Measurements from ENCODE around the gene TCP11L2.
"Not testable (repeated sequence)": the region's sequence is repeated elsewhere in the genome, so short reads cannot be mapped to it uniquely, and the experiment has no call there.

The TCP11L2 gene

DNA sequence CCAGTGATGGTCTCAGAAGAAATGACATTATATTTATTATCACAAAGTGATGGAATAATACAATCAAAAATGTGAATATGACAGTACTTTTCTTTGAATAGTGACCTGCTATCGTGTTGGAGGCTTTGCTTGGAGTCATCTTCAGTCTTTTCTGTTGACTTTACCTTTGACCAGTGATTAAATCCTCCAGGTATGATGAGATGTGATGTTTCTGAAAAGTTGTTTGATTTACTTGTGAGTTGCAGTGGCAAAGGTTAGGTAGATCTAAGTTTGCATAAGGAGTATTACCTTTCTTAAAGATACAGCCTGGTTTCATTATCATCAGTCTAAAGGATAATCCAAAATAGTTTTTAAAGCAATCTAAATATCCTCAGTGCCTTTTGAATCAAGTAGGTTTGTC is 4.6 kb downstream of the TCP11L2 start:
- DNase-seq (ENCODE audit: low read depth, low spot score), result no peak

DNA sequence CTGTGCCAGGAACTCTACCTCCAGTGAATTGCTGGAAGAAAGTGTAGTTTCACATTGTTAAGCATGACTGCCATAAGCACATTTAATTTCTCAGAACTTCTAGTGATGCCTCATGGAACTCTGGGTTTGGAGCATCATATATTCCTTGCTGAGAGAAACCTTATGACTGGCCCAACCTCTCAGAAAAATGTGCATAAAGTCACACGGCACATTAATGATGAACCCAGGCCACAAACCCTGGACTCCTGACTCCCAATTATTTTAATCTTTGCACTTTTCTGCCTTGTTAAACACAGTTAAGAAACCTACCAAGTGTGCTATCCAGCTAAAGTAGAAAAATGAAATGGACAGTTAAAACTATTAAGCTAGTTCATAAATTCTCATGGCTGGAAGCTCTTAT is 5.6 kb downstream of the TCP11L2 start:
- no peak for DNase-seq (ENCODE audit: low read depth, low spot score)

DNA sequence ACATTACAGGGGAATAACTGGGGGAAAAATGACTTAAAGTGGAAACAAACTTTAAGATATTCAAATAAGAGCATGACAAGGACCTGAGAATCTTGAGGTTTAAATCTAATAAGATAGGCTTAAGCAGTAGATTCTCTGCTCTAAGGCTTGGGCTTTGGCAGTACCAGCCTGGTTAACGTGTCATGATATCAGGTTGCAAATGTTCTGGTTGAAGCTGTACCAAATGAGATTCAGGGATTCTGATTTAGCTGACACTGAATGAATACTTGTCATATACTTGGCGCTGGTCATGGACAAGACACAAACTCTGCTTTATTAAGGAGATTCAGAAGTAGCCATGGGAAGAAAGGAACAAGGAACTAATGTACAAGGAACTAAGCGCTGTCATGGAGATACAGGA is 6.1 kb downstream of the TCP11L2 start:
- no peak for DNase-seq (ENCODE audit: low read depth, low spot score)

DNA sequence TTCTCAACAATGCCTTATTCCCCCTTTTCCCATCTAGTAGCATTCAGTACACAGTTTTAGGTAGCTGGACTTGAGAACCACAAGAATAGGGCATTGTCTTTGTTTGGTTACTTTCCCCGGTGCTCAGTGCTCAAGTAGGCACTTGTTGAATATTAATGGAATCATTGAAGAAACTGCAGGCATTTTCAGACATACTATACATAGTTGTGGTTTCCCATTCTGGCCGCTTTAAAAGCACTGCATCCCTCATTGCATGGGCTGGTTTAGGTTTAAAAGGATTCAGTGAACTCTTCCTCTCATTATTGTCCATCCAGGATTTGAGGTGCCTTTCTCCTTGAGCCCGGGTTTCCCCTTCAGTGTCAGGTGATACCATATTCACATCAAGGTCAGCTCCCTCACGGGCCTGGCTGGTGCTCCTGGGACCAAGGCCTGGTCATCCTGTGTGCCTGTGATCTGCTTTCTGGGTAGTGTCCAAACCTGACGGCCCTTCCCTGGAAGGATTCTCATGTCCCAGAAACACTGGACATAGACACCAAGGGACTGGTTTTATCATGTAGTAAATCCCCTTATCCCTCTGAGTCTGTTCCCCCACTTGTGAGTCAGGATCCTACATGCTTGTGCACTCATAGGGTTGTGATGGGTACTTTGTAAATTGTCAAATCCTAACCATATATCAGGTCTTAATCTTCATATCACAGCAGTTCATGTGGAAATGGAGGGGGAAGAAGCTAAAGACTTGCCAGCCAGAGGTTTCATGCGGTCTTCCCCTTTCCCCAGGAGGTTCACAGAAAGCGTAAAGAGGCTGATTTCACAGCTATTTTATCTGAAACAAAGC is 7.4 kb downstream of the TCP11L2 start:
- DNase-seq (ENCODE audit: low read depth, low spot score), result no peak

DNA sequence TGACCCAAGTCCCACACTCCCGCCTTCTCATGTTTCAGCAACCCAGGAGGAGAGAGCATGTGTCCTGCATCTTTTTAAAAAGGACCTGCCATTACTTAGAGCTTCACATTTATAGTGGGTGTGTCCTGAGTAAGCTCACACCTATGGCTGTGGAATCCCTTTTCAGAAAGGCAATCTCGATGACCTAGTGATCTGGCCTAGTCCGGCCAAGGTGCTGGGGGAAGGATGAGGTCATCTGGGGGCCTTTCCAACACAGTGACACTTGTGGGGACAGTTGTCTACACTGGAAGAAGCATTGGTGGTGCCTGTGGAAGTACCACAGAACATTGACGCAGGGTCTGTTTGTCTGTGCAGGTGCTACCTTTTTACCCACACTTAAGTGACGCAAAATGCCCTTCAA is 8.2 kb downstream of the TCP11L2 start:
- no peak for DNase-seq (ENCODE audit: low read depth, low spot score)

DNA sequence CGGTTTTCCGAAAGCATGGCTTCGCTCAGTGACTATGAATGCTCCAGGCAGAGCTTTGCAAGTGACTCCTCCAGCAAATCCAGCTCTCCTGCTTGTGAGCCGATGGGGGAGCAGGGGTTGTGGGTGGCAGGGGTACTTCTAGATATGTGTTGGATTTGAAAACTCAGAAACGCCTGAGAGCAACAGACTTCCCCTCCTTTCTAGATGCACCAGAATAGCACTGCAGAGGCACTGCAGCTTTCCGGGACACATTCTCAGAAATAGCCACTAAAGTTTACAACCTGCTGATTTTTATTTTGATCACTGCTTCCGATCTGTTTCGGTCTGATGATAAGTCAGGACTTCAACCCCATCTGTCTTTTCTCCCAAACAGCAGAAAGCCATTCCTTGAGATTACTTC is 8.6 kb downstream of the TCP11L2 start:
- DNase-seq (ENCODE audit: low read depth, low spot score), result no peak

DNA sequence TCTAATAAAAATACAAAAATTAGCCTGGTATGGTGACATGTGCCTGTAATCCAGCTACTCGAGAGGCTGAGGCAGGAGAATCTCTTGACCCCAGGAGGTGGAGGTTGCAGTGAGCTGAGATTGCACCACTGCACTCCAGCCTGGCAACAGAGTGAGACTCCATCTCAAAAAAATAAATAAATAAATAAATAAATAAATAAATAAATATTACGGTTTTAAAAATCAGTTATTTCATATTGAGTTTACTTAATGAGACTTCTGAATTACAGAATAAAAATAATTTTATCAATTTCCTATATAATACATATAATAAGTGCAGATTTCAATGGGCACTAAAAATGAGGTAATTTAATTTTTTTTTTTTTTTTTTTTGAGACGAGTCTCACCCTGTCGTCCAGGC is 10.9 kb downstream of the TCP11L2 start:
- not testable (repeated sequence) for DNase-seq (ENCODE audit: low read depth, low spot score)

DNA sequence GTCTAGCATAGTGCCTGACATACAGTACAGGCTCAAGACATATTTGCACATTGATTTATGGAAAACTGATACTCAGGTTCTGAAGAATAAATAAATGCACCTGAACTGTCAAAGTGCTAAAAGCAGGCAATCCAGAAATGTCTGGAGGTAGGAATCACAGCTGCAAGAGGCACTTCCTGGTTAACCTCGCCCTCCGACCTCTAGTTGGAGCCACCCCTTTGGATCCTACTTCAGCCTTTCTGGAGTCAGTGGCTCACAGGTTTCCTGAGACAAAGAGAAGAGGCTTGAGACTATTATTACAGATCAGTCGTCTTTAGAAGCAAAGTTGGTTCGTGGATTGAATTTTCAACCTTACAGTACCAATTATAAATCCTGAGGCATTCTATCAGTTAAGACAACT is 13.0 kb downstream of the TCP11L2 start:
- DNase-seq (ENCODE audit: low read depth, low spot score), result no peak

DNA sequence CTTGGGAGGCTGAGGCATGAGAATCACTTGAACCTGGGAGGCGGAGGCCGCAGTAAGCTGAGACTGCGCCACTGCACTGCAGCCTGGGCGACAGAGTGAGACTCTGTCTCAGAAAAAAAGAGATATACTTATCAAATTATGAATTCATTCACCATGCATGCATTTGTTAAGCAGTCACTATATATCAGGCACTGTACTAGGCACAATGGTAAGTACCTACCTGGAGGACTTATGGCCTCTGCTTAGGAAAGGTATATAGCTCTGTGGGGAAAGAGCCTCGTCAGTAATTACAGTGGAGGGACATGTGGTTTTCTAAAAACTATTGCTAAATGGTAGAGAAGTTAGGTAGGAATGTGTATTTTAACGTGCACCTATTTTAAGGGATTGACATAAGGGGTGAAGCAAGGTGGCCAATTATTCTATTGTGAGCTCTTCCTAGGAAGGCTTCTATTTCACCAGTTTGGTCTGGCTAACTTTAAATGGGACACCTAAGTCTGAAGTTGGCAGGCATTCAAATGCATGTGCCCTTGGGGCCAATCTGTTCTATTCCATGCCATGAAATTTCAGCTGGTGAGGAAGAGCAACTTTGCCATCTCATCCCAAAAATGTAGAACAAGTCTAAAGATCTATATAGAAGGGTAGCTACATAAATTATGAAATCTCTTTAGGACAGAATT is 15.0 kb downstream of the TCP11L2 start:
- DNase-seq (ENCODE audit: low read depth, low spot score), result no peak

DNA sequence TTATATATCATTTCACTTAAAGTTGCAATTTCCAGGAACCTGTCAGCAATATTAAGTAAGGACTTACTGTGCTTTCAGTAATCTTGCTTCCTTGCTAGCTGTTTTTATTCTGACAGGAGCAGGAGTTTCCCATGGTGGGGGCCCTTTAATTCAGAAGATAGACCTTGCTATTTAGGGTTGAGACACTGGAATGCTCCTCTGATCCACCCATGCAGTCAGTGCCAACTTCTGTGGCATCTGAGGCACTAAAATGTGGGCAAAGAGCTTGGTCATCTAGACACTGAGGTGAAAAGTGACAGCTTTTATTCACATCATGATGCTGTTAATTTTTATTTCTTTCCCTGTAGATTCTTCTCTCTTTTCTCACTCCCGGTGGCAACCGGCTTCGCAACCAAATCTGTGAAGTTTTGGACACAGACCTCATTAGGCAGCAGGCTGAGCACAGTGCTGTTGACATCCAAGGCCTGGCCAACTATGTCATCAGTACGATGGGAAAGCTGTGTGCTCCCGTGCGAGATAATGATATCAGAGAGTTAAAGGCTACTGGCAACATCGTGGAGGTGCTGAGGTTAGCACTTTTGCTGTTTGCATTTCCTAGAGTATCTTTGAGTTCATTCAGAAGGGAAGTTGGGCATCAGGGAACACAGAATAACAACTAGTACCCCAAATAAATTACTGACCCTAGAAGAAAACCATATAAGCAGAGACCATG is 18.8 kb downstream of the TCP11L2 start:
- DNase-seq (ENCODE audit: low read depth, low spot score), result no peak

DNA sequence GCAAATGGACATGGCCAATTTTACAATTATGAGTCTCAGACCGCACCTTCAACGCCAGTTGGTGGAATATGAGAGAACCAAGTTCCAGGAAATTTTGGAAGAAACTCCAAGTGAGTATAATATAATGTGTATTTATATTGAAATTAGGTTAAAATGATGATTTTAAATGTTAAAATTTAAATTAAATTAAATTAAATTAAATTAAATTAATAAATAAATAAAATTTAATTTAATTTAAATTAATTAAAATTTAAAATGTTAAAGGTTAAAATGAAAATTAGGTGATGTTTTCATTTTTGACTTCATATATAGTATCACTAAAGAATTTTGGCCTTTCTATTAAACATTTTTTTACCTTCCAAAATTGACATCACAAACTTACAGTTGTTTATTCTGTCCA is 21.0 kb downstream of the TCP11L2 start:
- DNase-seq (ENCODE audit: low read depth, low spot score), result no peak

DNA sequence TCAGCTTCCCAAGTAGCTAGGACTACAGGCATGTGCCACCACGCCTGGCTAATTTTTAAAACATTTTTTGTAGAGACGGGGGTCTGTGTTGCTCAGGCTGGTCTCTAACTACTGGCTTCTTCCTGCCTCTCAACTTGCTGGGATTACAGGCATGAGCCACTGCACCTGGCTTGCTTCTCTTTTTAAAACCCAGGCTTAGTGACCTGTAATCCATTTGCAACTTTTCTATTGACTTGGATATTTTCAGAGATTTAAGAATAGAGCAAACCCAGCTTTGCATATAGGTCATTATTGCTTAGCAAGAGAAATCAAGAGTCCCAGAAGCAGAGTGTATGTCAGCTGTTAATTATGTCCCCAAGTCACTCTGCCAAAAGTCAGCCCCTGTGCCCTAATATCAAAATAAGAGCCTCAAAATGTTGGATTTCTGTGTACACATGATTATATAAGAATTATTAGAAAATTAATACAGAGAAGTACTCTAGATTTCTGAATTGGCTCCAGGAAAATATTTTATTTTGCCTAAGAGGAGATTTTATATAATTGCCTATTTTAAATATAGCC is 24.9 kb downstream of the TCP11L2 start:
- no peak for DNase-seq (ENCODE audit: low read depth, low spot score)

DNA sequence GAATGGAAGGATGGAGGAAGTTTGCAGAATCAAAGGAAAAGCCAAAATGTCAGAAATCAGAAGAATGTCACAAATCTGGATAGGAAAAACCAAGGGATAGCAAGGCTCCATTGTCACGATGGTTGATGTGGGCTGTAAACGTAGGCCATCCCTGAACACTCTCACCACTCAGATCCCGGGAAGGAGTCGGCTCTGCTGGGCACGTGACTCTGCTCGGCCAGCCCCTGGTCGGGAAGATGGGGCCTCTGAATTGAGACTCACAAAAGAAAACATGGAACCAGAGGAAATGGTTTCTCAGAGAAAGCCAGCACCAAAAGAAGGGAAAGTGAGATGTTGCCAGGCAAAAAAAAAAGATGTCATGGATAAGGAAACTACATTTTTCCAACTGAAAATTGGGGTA is 26.2 kb downstream of the TCP11L2 start:
- no peak for DNase-seq (ENCODE audit: low read depth, low spot score)

DNA sequence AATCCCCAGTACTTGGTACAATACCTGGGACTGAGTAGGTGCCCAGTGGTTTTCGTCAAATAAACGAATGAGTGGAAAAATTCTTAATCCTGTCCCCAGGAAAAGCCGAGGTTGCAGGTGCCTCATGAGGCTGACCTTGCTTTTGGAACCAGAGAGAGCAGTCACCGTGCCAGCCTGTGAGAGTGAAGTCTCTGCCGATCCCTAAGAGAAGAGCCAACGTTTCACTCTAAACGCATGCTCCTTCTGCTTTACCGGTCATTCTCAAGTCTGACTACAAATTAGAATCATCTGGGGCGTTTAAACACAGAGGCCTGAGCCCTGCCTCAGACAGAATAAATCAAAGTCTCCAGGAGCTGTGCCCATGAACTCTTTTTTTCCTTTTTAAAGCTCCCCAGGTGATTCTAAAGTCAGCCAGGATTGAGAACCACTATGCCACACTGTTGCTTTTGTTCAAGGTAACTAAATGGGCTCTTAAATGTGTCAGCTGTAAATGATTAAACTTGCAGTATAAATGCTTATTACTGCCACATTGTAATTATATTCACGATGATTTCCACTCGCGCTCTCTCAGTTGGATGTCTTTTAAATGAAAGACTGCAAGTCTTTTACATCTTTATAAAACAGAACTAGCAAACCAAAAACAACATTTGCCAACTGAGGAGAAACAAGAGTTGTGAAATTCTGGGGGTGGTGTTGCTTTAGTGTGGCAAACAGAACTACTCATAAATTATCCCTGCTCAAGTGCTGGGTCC is 26.9 kb downstream of the TCP11L2 start:
- no peak for DNase-seq (ENCODE audit: low read depth, low spot score)

DNA sequence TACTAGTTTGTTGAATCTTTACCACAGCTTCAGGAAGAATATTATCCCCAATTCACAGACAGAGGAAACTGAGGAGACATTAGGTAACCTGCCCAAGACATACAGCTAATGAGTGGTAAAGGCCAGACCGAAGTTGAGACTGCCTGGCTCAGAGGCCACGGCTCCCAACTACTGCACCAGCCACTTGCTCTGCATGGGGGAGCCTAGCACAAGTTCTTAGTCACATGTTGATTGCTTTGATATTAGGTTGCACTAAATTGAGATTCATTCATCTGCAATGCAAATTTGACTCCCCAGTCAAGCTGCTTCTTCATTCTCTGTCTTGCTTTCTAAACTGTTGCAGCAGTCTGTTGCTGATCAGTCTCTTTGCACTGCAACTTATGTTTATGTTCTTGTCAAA is 29.1 kb downstream of the TCP11L2 start:
- no peak for DNase-seq (ENCODE audit: low read depth, low spot score)

DNA sequence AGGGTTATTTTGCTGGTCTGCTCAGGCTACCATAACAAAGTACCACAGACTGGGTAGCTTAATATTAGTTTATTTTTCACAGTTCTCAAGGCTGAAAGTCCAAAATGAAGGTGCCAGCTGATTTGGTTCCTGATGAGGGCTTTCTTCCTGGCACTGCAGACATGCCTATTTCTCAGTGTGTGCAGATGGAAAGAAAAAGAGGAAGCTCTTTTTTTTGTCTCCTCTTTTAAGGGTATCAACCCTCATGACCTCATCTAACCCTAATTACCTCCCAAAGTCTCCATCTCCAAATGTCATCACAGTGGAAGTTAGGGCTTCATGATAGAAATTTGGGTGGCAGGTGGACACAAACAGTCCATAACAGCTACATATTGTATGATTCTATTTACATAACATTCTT is 30.0 kb downstream of the TCP11L2 start:
- DNase-seq (ENCODE audit: low read depth, low spot score), result no peak

DNA sequence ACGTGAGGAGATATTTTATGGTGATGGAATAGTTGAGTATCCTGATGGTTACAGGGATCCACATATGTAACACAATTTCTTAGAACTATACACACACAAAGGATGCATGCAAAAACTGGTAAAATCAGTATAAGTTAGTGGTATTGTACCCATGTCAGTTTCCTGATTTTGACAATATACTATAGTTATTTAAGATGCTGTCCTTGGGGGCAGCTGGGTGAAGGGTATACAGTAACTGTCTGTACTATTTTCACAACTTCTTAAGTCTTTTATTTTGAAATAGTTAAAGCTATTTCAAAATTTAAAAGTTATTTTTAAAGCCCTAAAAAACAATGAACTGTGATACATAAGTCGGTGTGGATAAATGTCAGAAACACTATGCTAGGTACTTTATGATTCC is 30.5 kb downstream of the TCP11L2 start:
- DNase-seq (ENCODE audit: low read depth, low spot score), result no peak

DNA sequence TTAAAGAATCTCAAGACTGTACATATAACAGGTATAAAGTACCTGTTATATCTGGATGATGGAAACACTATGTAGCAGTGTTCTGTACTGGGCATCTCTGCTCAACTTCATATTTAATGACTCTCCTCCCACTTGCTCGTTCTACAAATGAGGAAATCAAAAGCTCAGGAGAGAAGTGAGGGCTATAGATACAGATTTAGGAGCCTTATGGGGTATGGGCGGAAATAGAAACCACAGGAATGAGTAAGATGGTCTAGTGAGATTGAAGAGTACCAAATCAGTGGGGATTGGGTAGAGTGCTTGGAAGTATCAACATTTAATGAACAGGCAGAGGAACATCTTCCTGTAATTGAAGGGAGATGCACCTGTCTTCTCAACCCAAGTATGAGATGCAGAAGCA is 31.2 kb downstream of the TCP11L2 start:
- no peak for DNase-seq (ENCODE audit: low read depth, low spot score)

DNA sequence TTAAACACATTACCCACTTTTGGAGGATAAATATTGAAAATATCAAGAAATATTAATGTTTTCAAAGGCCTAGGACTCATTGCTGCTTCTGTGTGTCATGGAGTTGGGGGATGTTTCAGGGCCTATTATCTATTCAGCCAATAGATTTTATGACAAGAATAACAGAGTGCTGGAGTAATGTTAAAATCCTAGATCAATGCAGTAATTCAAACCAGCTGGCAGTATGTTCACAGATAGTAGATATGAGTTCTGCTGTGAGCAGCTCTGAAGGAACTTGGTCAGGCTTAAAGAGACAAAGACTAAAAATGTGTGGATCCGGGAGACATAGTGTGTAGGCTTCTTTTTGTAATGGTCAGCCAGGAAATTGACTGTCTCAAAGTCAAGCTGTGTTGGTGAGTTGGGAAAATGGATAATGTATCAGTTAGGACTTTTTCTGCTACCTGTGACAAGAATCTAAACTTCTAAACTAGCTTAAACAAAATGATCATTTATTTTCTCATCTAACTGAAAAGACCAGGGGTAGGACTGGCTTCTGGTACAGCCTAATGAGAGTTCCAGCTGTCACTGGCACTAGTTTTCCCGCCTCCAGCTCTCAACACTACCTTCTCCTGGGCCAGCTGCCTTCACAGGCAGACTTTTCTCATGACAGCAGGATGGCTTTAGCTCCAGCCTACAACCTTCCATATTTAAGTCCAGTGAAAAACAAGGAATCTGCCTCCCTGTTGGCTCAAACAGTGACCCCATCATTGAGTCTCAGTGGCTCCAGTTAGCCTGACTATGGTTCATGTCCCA is 38.7 kb downstream of the TCP11L2 start:
- no peak for DNase-seq (ENCODE audit: low read depth, low spot score)

DNA sequence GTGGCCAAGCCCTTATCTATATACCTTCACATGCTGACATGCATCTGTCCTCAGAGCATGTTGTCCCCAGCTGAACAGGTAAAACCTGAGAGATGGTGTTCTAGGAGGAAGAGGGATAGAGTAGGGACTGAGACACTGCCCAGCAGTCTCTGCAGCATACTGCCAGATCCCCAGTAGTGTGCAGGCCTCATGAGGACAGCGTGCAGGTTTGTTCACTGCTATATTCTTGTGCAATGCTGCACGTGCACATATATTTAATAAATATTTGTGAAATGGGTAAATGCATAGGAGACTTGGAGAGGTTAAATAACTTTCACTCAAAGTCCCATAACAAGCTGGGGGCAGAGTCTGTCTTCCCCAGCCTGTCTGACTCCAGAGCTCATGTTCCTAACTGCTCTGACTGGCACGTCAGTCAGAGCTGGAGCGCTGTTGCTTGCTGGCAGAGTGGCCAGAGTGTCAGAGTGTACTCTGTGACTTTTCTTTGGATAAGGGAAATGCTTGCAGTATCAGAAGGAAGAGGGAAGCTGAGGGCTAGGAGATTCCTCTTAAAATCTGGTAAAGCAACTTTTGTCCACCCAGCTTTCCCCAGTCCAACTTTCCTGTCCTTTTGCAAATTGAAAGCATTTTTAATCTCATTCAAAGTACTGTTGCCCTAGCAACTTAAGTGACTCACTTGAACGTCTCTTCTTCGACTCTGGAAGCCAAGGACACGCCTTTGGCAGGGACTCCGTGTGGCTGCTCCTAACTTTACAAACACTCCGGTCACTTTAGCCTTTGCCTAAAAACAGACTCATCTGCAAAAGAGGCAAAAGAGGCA is 40.1 kb downstream of the TCP11L2 start:
- no peak for DNase-seq (ENCODE audit: low read depth, low spot score)

Data from activated CD4-positive, CD25-positive, alpha-beta regulatory T cell treated with anti-CD3 and anti-CD28 coated beads, Interleukin-2, amount 50 U/mL, for 16 hours (primary cell).